Lower lobe of right lung (tissue), 2 donors: Measurements from ENCODE around the gene KCNK13. TPM values are rescaled to one million over a fixed set of nuclear protein-coding genes. Genes with fewer than 3 reads are reported as not detected.

Experiments used
- ATAC-seq, 2 donors: fragments of 200-7000 bp; cut with Tn5 transposase; one replicate each; pipeline ENCODE4 v1.9.1; 2020 to 2022; ENCODE audit warnings: mild to moderate bottlenecking in 2 of 2, moderate library complexity in 2 of 2
- DNase-seq: peaks from one replicate; pipeline ENCODE4 v3.0.0-alpha.2; 2020
- H3K27ac ChIP-seq: fragments of 200-600 bp; one replicate; pipeline ENCODE4 v1.8.0; 2022
- H3K27me3 ChIP-seq: fragments of 200-600 bp; one replicate; pipeline ENCODE4 v1.8.0; 2022; ENCODE audit warnings: low read depth
- H3K36me3 ChIP-seq: fragments of 200-600 bp; one replicate; pipeline ENCODE4 v1.8.0; 2022; ENCODE audit warnings: mild to moderate bottlenecking
- H3K4me1 ChIP-seq: fragments of 200-600 bp; one replicate; pipeline ENCODE4 v1.8.0; 2022
- H3K4me3 ChIP-seq: fragments of 200-600 bp; one replicate; pipeline ENCODE4 v1.8.0; 2022; ENCODE audit warnings: mild to moderate bottlenecking
- H3K9me3 ChIP-seq: fragments of 200-600 bp; one replicate; pipeline ENCODE4 v1.8.0; 2022
- CTCF ChIP-seq: fragments of 200-600 bp; IDR thresholded peaks from one replicate; pipeline ENCODE4 v1.8.0; 2022; ENCODE audit warnings: antibody characterized with exemption, mild to moderate bottlenecking
- intact Hi-C: fragments of 100-400 bp; cut with DNase I; formaldehyde crosslinking; loops from one replicate; pipeline ENCODE4 v1.11.0; 2022
- total RNA-seq: library from RNA; stranded (reverse); fragmentation: NEBNext Ultra II Directional; extraction: Animal tissue kit (Norgen Biotek cat#: 25700); gene quantifications from one replicate; pipeline ENCODE4 v1.2.1, GENCODE V29; 2021
- donor health status: DM: no; HTN: yes; CAD: no; lungs with severe emphysema.

KCNK13 gene
- total RNA-seq, 1 donor from 2014 or later, result 1.2 TPM

DNA sequence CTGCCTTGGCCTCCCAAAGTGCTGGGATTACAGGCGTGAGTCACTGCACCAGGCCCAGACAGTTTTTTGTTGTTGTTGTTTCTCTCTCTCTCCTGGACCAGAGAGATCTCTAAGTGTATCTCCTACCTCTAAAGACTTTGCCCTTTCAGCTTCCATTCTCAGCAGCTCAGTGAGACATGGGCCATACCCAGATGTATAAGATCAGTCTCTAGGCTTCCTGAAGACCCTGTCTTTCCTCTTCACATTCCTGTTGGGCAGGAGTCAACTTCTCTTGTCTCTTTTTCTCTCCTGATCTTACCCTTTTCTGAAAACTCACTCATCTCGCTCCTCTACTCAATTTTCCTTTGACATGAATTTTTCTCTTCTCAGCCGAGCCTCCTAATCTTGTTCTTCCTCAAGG is 42.0 kb downstream of the KCNK13 start:
- no peak for TF ChIP-seq CTCF
- Histone ChIP-seq H3K9me3 (no peaks in the 10 kb centered on the region), H3K36me3 (no peaks in the 10 kb centered on the region), H3K4me1 (no peaks in the 10 kb centered on the region), H3K4me3 (no peak overlapping the region), H3K27me3 (no peaks in the 10 kb centered on the region), H3K27ac (no peak overlapping the region)
- ATAC-seq (no peak), DNase-seq (no peak)
- intact Hi-C loops, result no loop called here

DNA sequence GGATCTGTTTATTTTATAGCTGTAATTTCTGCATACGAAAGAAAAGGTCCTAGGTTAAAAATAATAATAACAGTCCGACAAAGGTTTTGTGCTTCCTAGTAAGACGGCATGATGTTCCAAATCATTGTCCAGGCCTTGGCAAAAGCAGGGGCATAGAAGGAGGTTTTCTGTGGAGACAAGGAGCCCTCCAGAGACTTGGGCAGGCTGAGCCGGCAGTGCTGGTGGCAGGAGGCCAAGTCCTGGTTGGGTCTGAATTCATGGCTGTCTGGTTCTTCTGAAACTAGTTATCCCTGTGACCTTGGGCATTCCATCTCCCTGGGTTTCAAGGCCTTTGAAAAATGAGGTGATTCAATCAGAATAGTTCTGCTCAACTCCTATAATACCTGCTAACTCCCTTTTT is 44.0 kb downstream of the KCNK13 start:
- intact Hi-C loops, result no loop called here

GRCh38 chr14:90107789-90108188 is 46.0 kb downstream of the KCNK13 start:
- ATAC-seq, result no peak
- no peaks in the 10 kb centered on the region for H3K36me3 ChIP-seq

More for the DNA sequence above, 44.0 kb downstream of the KCNK13 start:
- no peaks in the 10 kb centered on the region for H3K36me3 ChIP-seq
- no peaks in the 10 kb centered on the region for H3K9me3 ChIP-seq
- ATAC-seq, result no peak
- DNase-seq, result no peak
- H3K4me1 ChIP-seq, result no peaks in the 10 kb centered on the region
- no peaks in the 10 kb centered on the region for H3K27me3 ChIP-seq
- no peak overlapping the region for H3K4me3 ChIP-seq
- no peak for TF ChIP-seq CTCF
- no peak overlapping the region for H3K27ac ChIP-seq

DNA sequence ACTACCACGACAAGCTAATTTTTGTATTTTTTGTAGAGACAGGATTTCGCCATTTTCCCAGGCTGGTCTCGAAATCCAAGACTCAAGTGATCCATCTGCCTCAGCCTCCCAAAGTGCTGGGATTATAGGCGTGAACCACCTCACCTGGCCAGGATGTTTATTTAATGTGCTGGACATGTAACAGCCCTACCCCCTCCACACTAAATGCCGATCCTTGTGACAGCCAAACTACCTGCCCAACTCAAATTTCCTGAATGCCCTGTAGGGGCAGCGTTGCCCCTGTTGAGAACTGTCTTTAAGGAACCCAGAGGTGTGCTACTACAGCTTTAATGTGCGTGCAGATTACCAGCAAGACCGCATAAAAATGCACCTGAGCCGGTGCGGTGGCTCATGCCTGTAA is 48.1 kb downstream of the KCNK13 start:
- intact Hi-C loops, result no loop called here
- Histone ChIP-seq H3K27ac (no peak overlapping the region), H3K27me3 (no peaks in the 10 kb centered on the region), H3K9me3 (no peaks in the 10 kb centered on the region), H3K4me3 (no peak overlapping the region), H3K36me3 (no peaks in the 10 kb centered on the region), H3K4me1 (no peaks in the 10 kb centered on the region)
- DNase-seq (no peak), ATAC-seq (no peak)
- no peak for TF ChIP-seq CTCF

More at GRCh38 chr14:90107789-90108188, 46.0 kb downstream of the KCNK13 start:
- no peak overlapping the region for H3K27ac ChIP-seq
- no peak overlapping the region for H3K4me3 ChIP-seq
- no peak for DNase-seq
- no peaks in the 10 kb centered on the region for H3K4me1 ChIP-seq
- H3K27me3 ChIP-seq, result no peaks in the 10 kb centered on the region
- intact Hi-C loops, result no loop called here
- H3K9me3 ChIP-seq, result no peaks in the 10 kb centered on the region
- no peak for TF ChIP-seq CTCF

DNA sequence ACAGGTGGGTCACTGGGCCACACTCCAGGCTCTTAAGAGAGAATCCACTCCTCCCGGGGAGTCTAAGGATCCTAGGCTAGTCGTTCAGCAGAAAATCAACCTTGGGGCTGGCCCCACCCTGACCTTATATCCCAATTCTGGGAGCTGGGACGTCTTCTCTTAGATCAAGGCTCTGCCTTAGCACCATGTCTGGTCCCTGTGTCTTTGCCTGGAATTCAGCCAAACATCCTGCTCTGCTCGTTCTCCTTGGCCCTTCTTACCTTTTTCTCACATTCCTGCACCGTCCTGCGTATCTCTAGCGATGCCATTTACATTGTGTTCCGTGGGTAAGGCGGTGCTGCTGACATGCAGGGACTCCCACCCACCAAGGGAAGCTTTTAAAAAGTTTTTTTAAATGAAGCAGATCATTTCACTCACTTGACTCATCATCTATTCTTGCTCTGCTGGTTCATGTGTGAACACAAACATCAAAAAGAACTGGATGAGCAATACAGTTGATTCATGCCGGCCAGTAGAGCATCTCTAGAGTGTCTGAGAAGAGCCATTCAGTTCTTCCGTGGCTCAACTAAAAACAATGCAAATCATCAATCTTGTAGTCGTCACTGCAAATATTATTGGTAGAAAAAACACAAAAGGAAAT is 50.2 kb downstream of the KCNK13 start:
- TF ChIP-seq CTCF, result no peak

More for the DNA sequence above, 50.2 kb downstream of the KCNK13 start:
- no peak overlapping the region for H3K4me3 ChIP-seq
- no peaks in the 10 kb centered on the region for H3K36me3 ChIP-seq
- intact Hi-C loops, result no loop called here
- ATAC-seq (no peak), DNase-seq (no peak)
- no peaks in the 10 kb centered on the region for H3K4me1 ChIP-seq
- no peak overlapping the region for H3K27ac ChIP-seq
- H3K9me3 ChIP-seq, result no peaks in the 10 kb centered on the region
- no peaks in the 10 kb centered on the region for H3K27me3 ChIP-seq
